HepG2 (cell line): Measurements from ENCODE around the gene DCAF8. TPM values are rescaled to one million over a fixed set of nuclear protein-coding genes. Genes with fewer than 3 reads are reported as not detected.

Experiments used
- ATAC-seq: fragments of 200-7000 bp; cut with Tn5 transposase; 3 replicates; pipeline ENCODE4 v1.9.1; 2020; ENCODE audit warnings: mild to moderate bottlenecking, moderate library complexity
- BruUV-seq: library from RNA; stranded (reverse); fragments of 400-500 nt; replicated peaks from 2 replicates; lab custom pipeline; 2021; lab: Mats Ljungman, UMichigan
- CTCF ChIA-PET: fragments of 300-600 bp; formaldehyde crosslinking; extraction: SDS; loops from one replicate; lab custom pipeline; 2021; ENCODE audit warnings: low total read pairs, inconsistent platforms, low intra/inter-chr PET ratio; lab: Yijun Ruan, JAX
- POLR2A ChIA-PET: fragments of 350-600 bp; sonication (Branson Sonifier 250); formaldehyde crosslinking; loops from one replicate; lab custom pipeline; 2020; ENCODE audit warnings: antibody characterized with exemption, inconsistent platforms; lab: Yijun Ruan, JAX
- DNase-seq: peaks from one replicate; pipeline ENCODE4 v3.0.0-alpha.2; 2015; ENCODE audit warnings: low spot score
- FAIRE-seq: peaks from 3 replicates; lab custom pipeline; 2011; peaks lifted over from hg19 to GRCh38; lab: Jason Lieb, UNC
- H2AFZ ChIP-seq: one replicate; pipeline ENCODE4 v1.6.1; 2011; ENCODE audit warnings: low read length, inconsistent platforms
- H3K27ac ChIP-seq: fragments of 300-600 bp; 3 replicates; pipeline ENCODE4 v1.8.0; 2011; ENCODE audit warnings: mixed run types, mild to moderate bottlenecking, mixed read lengths, low read length, inconsistent platforms; ENCODE audit not compliant: insufficient read depth; ENCODE audit errors: extremely low read length
- H3K27me3 ChIP-seq, 2 experiments: fragments of 200-600 bp in 1 of 2; 2 replicates in 1 of 2; 3 replicates in 1 of 2; pipeline versions ENCODE4 v1.6.0 to v1.8.0; 2011; ENCODE audit warnings: low read length in 2 of 2, mild to moderate bottlenecking in 2 of 2, moderate library complexity in 2 of 2, inconsistent platforms in 1 of 2; ENCODE audit not compliant: insufficient read depth in 2 of 2, control insufficient read depth in 1 of 2
- H3K36me3 ChIP-seq, 2 experiments: fragments of 200-600 bp in 1 of 2; replicated peaks in 1 of 2; 2 replicates in 1 of 2; 3 replicates in 1 of 2; pipeline versions ENCODE4 v1.5.1 to v1.8.0; 2011; ENCODE audit warnings: low read length in 2 of 2, inconsistent platforms in 1 of 2; ENCODE audit not compliant: insufficient read depth in 2 of 2, control insufficient read depth in 1 of 2
- H3K4me1 ChIP-seq: 2 replicates; pipeline ENCODE4 v1.5.1; 2012; ENCODE audit warnings: low read length, inconsistent platforms; ENCODE audit not compliant: insufficient read depth
- H3K4me2 ChIP-seq: 2 replicates; pipeline ENCODE4 v1.6.0; 2011; ENCODE audit warnings: low read depth, low read length, inconsistent platforms
- H3K4me3 ChIP-seq, 3 experiments: fragments of 200-600 bp in 1 of 3; sonication (generic), shearing (Covaris generic) in 1 of 3; replicated peaks in 1 of 3; 2 replicates each; pipeline ENCODE4 v1.5.1; 2011 to 2016; ENCODE audit warnings: low read length in 3 of 3, inconsistent platforms in 2 of 3, low read depth in 2 of 3, mild to moderate bottlenecking in 2 of 3, control low read depth in 1 of 3, mixed read lengths in 1 of 3; ENCODE audit not compliant: insufficient read depth in 1 of 3
- H3K79me2 ChIP-seq: one replicate; pipeline ENCODE4 v1.6.1; 2011; ENCODE audit warnings: low read length, inconsistent platforms; ENCODE audit not compliant: insufficient read depth
- H3K9ac ChIP-seq: 2 replicates; pipeline ENCODE4 v1.6.0; 2011; ENCODE audit warnings: mild to moderate bottlenecking, low read depth, low read length, inconsistent platforms; ENCODE audit not compliant: insufficient read depth
- H3K9me3 ChIP-seq: 2 replicates; pipeline ENCODE4 v1.5.1; 2012; ENCODE audit warnings: mild to moderate bottlenecking, low read length
- H4K20me1 ChIP-seq: 2 replicates; pipeline ENCODE4 v1.6.0; 2011; ENCODE audit warnings: inconsistent platforms, mild to moderate bottlenecking, low read length, moderate library complexity; ENCODE audit not compliant: insufficient read depth
- ARID4A ChIP-seq: sonication (generic); formaldehyde crosslinking; IDR thresholded peaks from 2 replicates; pipeline ENCODE4 v1.5.0; 2020; ENCODE audit warnings: mild to moderate bottlenecking, missing genetic modification reagents, borderline replicate concordance
- ASH2L ChIP-seq: fragments of 300-600, 200-600 bp; sonication (generic); IDR thresholded peaks from 2 replicates; pipeline ENCODE4 v1.7.0; 2017; ENCODE audit warnings: low read depth, mild to moderate bottlenecking, moderate library complexity, mixed read lengths, low read length; ENCODE audit not compliant: insufficient read length
- CEBPB ChIP-seq: IDR thresholded peaks from 2 replicates; pipeline ENCODE4 v1.6.1; 2011; ENCODE audit warnings: low read depth, low read length, improper control_type of control experiment, borderline replicate concordance
- ELF3 ChIP-seq: IDR thresholded peaks from 2 replicates; pipeline ENCODE4 v1.6.1; 2016; ENCODE audit warnings: missing genetic modification reagents, missing compliant biosample characterization
- FOXK2 ChIP-seq: fragments of 450-650 bp; IDR thresholded peaks from 2 replicates; pipeline ENCODE4 v1.6.1; 2016
- HES4 ChIP-seq: sonication (generic); formaldehyde crosslinking; IDR thresholded peaks from 2 replicates; pipeline ENCODE4 v1.9.0; 2021; ENCODE audit warnings: mild to moderate bottlenecking, missing genetic modification reagents, borderline replicate concordance
- HHEX ChIP-seq: IDR thresholded peaks from 2 replicates; pipeline ENCODE4 v1.6.1; 2016; ENCODE audit warnings: control low read depth
- JUND ChIP-seq: sonication (generic); formaldehyde crosslinking; IDR thresholded peaks from 2 replicates; pipeline ENCODE4 v1.8.0; 2022; ENCODE audit warnings: mild to moderate bottlenecking, missing genetic modification reagents
- RELA ChIP-seq: sonication (generic); formaldehyde crosslinking; IDR thresholded peaks from 2 replicates; pipeline ENCODE4 v1.4.0; 2020; ENCODE audit warnings: missing genetic modification reagents
- ZNF160 ChIP-seq: sonication (generic); formaldehyde crosslinking; IDR thresholded peaks from 2 replicates; pipeline ENCODE4 v1.8.0; 2022; ENCODE audit warnings: mild to moderate bottlenecking, inconsistent platforms, missing genetic modification reagents
- ZSCAN29 ChIP-seq: sonication (generic); formaldehyde crosslinking; conservative IDR thresholded peaks from 2 replicates; pipeline ENCODE4 v1.4.0; 2020; ENCODE audit warnings: mild to moderate bottlenecking, missing genetic modification reagents
- WGBS: methylation state at CpG from one replicate; pipeline ENCODE4 v1.1.6; 2017; ENCODE audit warnings: low lambda C conversion rate; 5-methylcytosine and 5-hydroxymethylcytosine counted together
- in situ Hi-C: cut with HindIII; loops from 2 replicates; pipeline ENCODE4 v1.10.0; 2017; ENCODE audit warnings: low pct_unique_long_range_greater_than_20kb; ENCODE audit not compliant: extremely low pct_ligation_motif_present
- intact Hi-C: fragments of 100-400 bp; cut with micrococcal nuclease; formaldehyde crosslinking; loops from one replicate; pipeline ENCODE4 v1.10.0; 2022; ENCODE audit not compliant: unreplicated experiment
- polyA plus RNA-seq, 8 experiments: library from polyadenylated mRNA; depleted of rRNA in 3 of 8; stranded (reverse) in 7 of 8; unstranded in 1 of 8; fragments of >200 nt; fragmentation: Illumina TruSeq in 4 of 8; extraction: Trizol in 4 of 8; gene quantifications; 2 replicates each; pipeline versions ENCODE4 v1.2.1 to v1.2.3, GENCODE V29; 2011 to 2016; ENCODE audit warnings: low read depth in 4 of 8, missing spikeins in 1 of 8, mixed read lengths in 1 of 8; ENCODE audit not compliant: insufficient read depth in 1 of 8
- total RNA-seq, 5 experiments: library from RNA; depleted of rRNA; stranded (reverse); fragments of >200 nt; fragmentation: Illumina TruSeq; extraction: Trizol; gene quantifications; 2 replicates each; pipeline ENCODE4 v1.2.3, GENCODE V29; 2016; ENCODE audit warnings: low read depth in 1 of 5

The DCAF8 gene
- total and polyA plus RNA-seq, 2 of the 13 experiments (the other 11 are each of a cell fraction or from before 2014, with no cell fraction given) = 73.4 to 79.8 TPM

DNA sequence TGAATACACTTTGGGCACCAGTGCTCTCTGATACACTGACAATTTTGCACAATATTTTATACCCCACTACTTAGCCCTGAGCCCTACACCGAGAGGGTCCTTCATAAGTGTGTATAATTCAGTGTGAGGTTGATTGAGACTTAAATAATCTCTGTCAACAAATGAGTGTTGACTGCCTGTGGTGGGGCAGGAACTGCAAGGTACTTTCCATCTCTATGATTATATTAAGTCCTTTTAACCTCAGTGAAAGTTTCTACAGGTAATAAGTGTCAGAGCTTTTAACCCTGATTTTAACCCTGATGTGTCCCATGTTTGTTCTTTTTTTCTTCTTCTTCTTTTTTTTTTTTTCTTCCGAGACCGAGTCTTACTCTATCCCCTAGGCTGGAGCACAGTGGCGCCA lies 66.2 kb downstream of the DCAF8 start (continued):
- TF ChIP-seq ZSCAN29 (CRISPR knock-in tag) (no peak), ASH2L (no peak), RELA (no peak), JUND (no peak), CEBPB (no peak), ZNF160 (CRISPR knock-in tag) (no peak)
- TF ChIP-seq, all 625 proteins: peak for 0

GRCh38 chr1:160194737-160195059 lies 67.7 kb downstream of the DCAF8 start:
- Histone ChIP-seq H3K4me2 (no peak overlapping the region), H3K27ac (no peak overlapping the region), H3K9me3 (no peaks in the 10 kb centered on the region), H2AFZ (no peak overlapping the region), H3K79me2 (no peaks in the 10 kb centered on the region), H3K27me3 (peaks cover 1 to 23% of the 10 kb centered on the region in 2 experiments; a peak in 3 of 5 replicates), H3K9ac (no peak overlapping the region), H3K36me3 (no peaks in the 10 kb centered on the region)
- POLR2A ChIA-PET = no interaction called here
- no peak for DNase-seq
- no peak for FAIRE-seq
- intact Hi-C loops = loop anchor here (10.0 kb wide), 1 partner anchor 180 kb away; no protein-coding TSS in a partner anchor
- TF ChIP-seq HHEX (CRISPR knock-in tag) = no peak
- TF ChIP-seq ELF3 (CRISPR knock-in tag) = no peak
- TF ChIP-seq HES4 (CRISPR knock-in tag) = no peak
- TF ChIP-seq FOXK2 = 0 out of 2 replicates have a peak, but pooled peaks have one; percentile 7
- TF ChIP-seq ARID4A (CRISPR knock-in tag) = no peak
- TF ChIP-seq, all 625 proteins: peak for 1
- CTCF ChIA-PET = no interaction called here
- Histone ChIP-seq H4K20me1 (no peaks in the 10 kb centered on the region), H3K4me1 (peaks cover 34% of the 10 kb centered on the region), H3K4me3 (no peak overlapping the region)
- in situ Hi-C loops = loop anchor here (5.0 kb wide), 2 partner anchors 58 to 98 kb away; no protein-coding TSS in a partner anchor
- no TSS peak for BruUV-seq
- ATAC-seq = no peak
- 2% methylated on average over 2 of the region's 2 CpGs for WGBS
